ENCODE measurements around the gene ZGLP1. TPM values are rescaled to one million over a fixed set of nuclear protein-coding genes. Genes with fewer than 3 reads are reported as not detected.
A peak's percentile ranks its signal among the peaks of the same experiment; 100 is the strongest.

Gene ZGLP1
- total RNA-seq, 2 donors from 2014 or later, result 2.3 to 4.6 TPM

GRCh38 chr19:10289167-10289835, 20.3 kb downstream of the ZGLP1 start:
- WGBS, 2 donors, result 0 to 1% methylated on average over 7 to 41 of the region's 50 CpGs
- Histone ChIP-seq H3K9me3 (no peaks in the 10 kb centered on the region), H3K27me3 (peaks cover 0 to 57% of the 10 kb centered on the region in 2 donors), H3K4me1 (peaks cover 62% of the 10 kb centered on the region), H3K36me3 (replicated peaks in 1 of 2; ENCODE audit: insufficient read depth in 1 of 2, low read depth in 2 of 2) (peaks cover 0 to 2% of the 10 kb centered on the region in 2 donors), H3K4me3 (no peak overlapping the region), H3K27ac (no peak overlapping the region)
- intact Hi-C loops (cut with DNase I), result no loop called here
- TF ChIP-seq POLR2A (IDR thresholded peaks at IDR 0.05), result no peak
- TF ChIP-seq, protein P1, sequence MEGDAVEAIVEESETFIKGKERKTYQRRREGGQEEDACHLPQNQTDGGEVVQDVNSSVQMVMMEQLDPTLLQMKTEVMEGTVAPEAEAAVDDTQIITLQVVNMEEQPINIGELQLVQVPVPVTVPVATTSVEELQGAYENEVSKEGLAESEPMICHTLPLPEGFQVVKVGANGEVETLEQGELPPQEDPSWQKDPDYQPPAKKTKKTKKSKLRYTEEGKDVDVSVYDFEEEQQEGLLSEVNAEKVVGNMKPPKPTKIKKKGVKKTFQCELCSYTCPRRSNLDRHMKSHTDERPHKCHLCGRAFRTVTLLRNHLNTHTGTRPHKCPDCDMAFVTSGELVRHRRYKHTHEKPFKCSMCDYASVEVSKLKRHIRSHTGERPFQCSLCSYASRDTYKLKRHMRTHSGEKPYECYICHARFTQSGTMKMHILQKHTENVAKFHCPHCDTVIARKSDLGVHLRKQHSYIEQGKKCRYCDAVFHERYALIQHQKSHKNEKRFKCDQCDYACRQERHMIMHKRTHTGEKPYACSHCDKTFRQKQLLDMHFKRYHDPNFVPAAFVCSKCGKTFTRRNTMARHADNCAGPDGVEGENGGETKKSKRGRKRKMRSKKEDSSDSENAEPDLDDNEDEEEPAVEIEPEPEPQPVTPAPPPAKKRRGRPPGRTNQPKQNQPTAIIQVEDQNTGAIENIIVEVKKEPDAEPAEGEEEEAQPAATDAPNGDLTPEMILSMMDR (IDR thresholded peaks at IDR 0.05), result no peak
- DNase-seq (no peak), ATAC-seq (no peak)

DNA sequence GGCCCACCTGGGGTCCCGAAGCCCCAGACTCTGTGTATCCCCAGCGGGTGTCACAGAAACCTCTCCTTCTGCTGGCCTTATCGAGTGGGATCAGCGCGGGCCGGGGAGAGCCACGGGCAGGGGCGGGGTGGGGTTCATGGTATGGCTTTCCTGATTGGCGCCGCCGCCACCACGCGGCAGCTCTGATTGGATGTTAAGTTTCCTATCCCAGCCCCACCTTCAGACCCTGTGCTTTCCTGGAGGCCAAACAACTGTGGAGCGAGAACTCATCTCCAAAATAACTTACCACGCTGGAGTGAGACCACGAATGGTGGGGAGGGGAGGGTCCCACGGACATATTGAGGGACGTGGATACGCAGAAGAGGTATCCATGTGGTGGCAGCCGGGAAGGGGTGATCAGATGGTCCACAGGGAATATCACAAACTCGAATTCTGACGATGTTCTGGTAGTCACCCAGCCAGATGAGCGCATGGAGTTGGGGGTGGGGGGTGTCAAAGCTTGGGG, 20.9 kb downstream of the ZGLP1 start:
- Histone ChIP-seq H3K9me3 (no peaks in the 10 kb centered on the region), H3K27me3 (peaks cover 0 to 52% of the 10 kb centered on the region in 2 donors), H3K27ac (no peak overlapping the region), H3K4me1 (peaks cover 62% of the 10 kb centered on the region), H3K36me3 (replicated peaks in 1 of 2; ENCODE audit: insufficient read depth in 1 of 2, low read depth in 2 of 2) (peaks cover 0 to 5% of the 10 kb centered on the region in 2 donors), H3K4me3 (no peak overlapping the region)
- ATAC-seq, result no peak
- DNase-seq, result no peak
- no peak for TF ChIP-seq POLR2A (IDR thresholded peaks at IDR 0.05)
- TF ChIP-seq, protein P1 (IDR thresholded peaks at IDR 0.05), result no peak
- intact Hi-C loops (cut with DNase I), result no loop called here
- 3 to 5% methylated on average over 16 to 23 of the region's 23 CpGs for WGBS, 2 donors

DNA sequence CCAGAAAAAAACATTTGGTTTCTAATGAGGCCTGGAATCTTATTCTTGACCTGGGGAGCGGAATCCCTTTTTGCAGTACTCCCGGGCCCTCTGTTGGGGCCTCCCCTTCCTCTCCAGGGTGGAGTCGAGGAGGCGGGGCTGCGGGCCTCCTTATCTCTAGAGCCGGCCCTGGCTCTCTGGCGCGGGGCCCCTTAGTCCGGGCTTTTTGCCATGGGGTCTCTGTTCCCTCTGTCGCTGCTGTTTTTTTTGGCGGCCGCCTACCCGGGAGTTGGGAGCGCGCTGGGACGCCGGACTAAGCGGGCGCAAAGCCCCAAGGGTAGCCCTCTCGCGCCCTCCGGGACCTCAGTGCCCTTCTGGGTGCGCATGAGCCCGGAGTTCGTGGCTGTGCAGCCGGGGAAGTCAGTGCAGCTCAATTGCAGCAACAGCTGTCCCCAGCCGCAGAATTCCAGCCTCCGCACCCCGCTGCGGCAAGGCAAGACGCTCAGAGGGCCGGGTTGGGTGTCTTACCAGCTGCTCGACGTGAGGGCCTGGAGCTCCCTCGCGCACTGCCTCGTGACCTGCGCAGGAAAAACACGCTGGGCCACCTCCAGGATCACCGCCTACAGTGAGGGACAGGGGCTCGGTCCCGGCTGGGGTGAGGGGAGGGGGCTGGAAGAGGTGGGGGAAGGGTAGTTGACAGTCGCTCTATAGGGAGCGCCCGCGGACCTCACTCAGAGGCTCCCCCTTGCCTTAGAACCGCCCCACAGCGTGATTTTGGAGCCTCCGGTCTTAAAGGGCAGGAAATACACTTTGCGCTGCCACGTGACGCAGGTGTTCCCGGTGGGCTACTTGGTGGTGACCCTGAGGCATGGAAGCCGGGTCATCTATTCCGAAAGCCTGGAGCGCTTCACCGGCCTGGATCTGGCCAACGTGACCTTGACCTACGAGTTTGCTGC, 22.5 kb downstream of the ZGLP1 start, which contains the start of gene ICAM4:
ICAM4 (plus strand) TSS at position 153 of the 935 bp plus-strand sequence; CDS start at position 211, 58 bp downstream.
- Histone ChIP-seq H3K27me3 (peaks cover 0 to 36% of the 10 kb centered on the region in 2 donors), H3K4me3 (no peak within 1 kb of the TSS), H3K36me3 (replicated peaks in 1 of 2; ENCODE audit: insufficient read depth in 1 of 2, low read depth in 2 of 2) (peaks cover 0 to 5% of the 10 kb centered on the region in 2 donors), H3K9me3 (no peaks in the 10 kb centered on the region), H3K4me1 (peaks cover 52% of the 10 kb centered on the region), H3K27ac (peak within 1 kb of the TSS in 1 of 4 donors; percentile 23)
- ATAC-seq (peak; percentile 19), DNase-seq (peak in 3 of 4 donors; percentile 42 to 63 (median 48))
- 3 to 12% methylated on average over 8 to 59 of the region's 59 CpGs for WGBS, 2 donors
- intact Hi-C loops (cut with DNase I), result no loop called here
- TF ChIP-seq POLR2A (IDR thresholded peaks at IDR 0.05), result peak in 1 of 3 donors; percentile 11
- TF ChIP-seq, protein P1 (IDR thresholded peaks at IDR 0.05), result no peak

GRCh38 chr19:10285393-10285792, 24.2 kb downstream of the ZGLP1 start:
- H3K36me3 ChIP-seq (replicated peaks in 1 of 2; ENCODE audit: insufficient read depth in 1 of 2, low read depth in 2 of 2), result peaks cover 0 to 5% of the 10 kb centered on the region in 2 donors
- ATAC-seq (no peak), DNase-seq (no peak)
- peaks cover 0 to 22% of the 10 kb centered on the region in 2 donors for H3K27me3 ChIP-seq
- WGBS, 2 donors, result 67 to 81% methylated on average over 1 to 4 of the region's 4 CpGs
- no peak overlapping the region for H3K27ac ChIP-seq
- intact Hi-C loops (cut with DNase I), result no loop called here
- TF ChIP-seq POLR2A (IDR thresholded peaks at IDR 0.05), result no peak
- TF ChIP-seq, protein P1 (IDR thresholded peaks at IDR 0.05), result no peak
- H3K4me3 ChIP-seq, result no peak overlapping the region
- no peaks in the 10 kb centered on the region for H3K9me3 ChIP-seq
- H3K4me1 ChIP-seq, result peaks cover 35% of the 10 kb centered on the region
